NCI-H1092 treated with DMSO at 0.1 percent for 48 hours (cell line): ENCODE measurements around the gene SMURF1.

Experiments used
- DNase-seq: peaks from one replicate; lab custom pipeline; 2025; lab: John Stamatoyannopoulos, UW

Gene SMURF1

DNA sequence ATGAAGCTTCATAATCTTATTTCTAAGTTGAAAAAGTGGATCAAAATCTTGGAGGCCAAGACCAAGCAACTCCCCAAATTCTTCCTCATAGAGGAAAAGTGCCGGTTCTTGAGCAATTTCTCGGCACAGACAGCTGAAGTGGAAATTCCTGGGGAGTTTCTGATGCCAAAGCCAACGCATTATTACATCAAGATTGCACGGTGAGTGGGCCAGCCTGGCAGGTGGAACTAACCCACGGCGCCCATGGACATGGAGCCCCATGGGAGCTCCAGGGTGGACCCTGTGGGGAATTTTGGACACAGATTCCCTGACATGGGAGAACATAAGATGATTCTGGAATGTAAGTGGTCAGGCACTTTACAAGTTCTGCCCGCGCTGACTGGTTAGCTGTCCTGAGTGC is 139.7 kb downstream of the SMURF1 start:
- DNase-seq = no peak

- no peak for DNase-seq
Measured at GRCh38 chr7:99003419-99003818, 140.5 kb downstream of the SMURF1 start.

DNA sequence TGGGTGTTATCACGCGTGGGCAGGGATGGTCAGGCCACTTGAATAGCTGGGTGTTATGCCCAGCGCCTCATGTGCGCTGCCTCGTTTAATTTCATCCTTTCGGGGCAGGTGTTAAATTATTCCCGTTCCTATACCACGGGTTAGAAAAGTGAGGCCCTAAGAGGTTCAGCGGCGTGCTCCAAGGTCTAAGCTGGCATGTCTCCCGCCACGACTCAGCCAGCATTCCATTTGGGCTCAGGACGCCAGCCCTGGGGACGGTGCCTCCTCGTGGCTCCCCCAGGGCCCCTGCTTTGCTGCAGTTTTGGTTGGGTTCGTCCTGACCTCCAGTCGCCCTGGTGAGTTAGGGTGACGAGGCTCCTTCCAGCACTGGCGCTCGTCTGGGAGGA is 141.1 kb downstream of the SMURF1 start:
- DNase-seq = no peak

DNA sequence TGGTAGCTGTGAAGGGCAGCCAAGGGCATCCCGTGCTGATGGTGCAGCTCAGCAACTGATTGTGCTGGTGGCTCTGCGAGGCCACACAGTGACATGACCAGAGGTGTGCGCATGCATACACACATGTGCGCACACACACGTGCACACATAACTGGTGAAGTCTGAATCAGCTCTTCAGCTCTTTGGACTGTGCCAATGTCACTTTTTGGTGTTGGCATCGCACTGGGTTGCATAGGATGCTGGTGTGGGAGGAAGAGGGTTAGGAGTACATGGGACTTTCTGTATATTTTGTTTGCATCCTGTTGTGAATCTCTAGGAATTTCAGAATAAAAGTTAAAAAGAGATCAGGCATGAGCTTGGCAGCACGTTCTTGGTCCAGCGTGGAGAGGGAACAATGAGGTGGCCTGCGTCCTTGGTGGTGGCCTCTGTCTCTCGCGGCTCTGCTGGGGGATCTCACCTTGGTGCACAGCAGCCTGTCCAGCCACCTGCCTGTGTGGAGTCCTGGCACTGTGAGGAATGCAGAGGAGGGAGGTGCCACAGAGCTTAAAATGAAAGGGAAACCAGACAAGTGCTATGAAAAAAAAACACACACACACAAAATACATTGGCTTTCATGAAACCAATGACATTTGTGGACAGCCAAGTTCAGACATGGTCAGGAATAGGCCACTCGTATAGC is 141.6 kb downstream of the SMURF1 start:
- no peak for DNase-seq

DNA sequence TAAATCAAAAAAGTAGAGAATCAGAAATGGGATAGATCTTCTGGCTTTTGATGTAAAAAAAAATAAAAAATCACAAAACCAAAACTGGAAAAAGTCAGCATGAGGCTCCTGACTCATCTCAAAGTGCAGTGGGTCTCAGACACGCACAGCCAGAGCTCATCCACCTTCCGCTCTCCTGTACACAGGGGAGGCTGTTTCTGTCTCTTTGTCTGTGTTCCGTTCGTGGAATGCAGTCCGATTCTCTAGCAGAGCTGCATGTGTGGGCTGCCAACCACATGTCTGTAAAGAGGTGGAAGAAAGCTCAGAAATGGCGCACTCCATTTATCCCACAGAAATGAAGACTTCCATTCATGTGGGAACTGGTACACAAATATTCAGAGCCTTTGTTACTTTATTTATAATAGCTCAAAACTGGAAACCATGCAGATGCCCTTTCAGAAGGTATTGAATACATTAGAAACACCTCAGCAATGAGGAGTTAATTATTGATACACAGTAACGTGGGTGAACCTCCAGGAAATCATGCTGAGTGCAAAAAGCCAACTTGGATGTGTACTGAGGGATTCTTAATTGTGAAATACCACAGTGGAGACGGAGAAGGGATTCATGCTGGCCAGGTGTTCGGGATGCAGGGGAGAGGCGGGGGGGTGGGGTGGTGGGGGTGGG is 142.3 kb downstream of the SMURF1 start:
- no peak for DNase-seq

DNA sequence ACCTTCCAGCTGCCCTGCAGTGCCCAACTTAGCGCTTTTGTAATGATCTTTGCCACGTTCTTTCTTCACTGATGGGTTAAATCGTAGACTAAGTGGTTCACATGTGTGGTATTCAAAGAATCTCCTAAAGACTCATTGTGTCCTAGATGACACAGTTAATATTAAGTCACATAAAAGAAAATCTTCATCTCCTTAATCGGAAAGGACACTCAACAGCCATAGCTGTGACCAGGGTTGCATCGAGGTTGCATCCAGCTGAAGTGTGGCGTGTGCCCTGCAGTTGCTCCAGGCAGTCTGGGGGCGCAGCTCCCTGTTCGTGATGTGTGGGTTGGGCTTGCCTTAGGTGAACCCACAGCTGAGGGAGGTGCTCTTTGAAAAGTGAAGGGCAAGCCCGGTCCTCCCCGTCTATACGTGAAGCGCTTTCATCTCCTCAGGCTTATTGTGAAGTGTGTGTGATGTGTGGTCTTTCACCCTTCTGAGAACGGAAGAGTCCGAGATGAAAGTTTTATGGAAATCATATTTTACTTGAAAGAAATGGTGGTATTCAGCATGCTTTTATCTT is 142.9 kb downstream of the SMURF1 start:
- no peak for DNase-seq

DNA sequence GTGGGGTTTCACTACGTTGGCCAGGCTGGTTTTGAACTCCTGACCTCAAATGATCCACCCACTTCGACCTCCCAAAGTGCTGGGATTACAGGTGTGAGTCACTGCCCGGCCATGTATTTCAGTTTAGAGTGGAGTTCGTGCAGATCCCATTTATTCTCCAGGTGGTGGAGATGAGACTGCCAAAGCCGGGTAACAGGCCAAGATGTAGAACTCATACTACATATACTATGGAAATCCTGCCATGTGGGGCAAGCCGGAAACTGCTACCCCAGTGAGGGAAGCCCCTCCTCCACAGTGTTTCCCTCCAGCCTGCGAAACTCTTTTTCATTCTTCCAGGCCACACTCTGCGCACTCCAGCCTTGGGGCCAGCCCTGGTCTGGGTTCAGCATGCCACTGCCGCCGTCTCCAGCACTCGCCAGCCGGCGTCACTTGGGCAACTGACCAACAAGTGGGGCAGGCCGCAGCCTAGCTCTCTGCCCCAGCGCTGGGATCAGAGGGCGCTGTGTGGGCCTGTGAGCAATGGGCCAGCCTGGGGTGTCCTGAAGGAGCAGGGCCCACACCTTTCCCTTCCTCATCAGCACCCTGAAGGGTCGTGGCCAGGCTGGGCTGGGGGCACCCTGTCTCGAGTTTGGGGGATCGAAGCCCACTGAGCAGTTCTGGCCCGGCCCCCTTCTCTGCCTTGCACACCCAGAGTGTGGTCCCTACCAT is 143.6 kb downstream of the SMURF1 start:
- DNase-seq = no peak

DNA sequence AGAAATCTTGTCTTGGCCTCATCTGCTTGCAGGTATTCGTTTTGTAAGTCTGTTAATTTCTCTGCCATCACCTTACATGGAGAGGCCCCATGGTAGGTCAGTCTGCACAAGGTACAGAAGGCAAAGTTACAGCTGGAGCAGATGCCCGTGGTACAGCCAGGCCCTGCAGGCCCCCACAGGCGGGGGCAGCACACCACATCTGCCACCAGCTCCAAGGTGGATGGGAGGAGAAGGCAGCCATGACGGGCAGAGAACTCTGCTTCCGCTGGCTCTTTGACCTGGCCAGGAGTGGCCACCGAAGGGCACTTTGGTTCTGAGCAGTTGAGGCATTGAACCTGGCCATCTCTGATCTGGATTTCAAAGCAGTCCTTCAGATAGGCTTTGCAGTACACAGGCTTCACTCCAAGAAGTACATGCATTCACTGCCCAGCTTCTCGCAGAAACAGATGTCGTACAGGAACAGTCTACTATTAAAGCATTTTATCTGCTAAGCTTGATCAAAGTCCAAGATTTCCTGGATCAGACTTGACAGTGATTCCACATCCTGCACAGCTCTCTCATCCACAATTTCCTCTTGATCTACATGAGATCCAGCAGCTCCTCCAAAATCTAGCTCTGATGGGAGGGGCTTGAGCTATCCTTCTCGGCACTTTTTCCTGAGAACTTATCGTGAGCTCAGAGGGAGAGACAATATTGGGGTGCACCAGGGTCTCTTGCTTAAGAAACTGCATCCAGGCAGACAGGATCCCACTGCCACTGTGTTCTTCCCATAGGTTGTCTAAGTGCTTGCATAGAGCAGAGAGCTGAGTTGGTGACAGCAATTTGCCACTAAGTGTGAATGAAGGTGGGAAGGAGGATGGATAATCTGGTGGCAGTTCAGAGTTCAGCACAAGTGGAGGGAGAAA is 144.8 kb downstream of the SMURF1 start:
- DNase-seq = no peak

DNA sequence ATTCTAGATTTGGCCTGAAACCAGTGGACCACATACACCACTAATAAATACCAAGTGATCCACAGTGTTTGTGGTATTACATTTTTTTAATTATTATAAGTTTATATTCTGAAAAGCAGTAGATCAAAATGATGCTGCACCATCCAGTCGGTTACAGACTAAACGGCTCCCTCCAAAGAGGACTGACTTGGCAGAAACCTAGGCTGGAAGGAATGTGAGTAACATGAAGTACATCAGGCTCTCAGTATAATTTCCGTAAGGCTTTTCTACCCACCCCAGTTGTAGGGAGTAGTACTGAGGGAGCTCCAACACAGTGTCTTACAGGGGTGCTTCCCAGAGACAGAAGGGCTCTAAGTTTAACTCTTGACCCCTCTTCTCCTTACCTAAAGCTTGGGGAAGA is 146.1 kb downstream of the SMURF1 start:
- no peak for DNase-seq

- DNase-seq = no peak
Measured at GRCh38 chr7:98996150-98996552, 147.8 kb downstream of the SMURF1 start.

GRCh38 chr7:98995523-98996149 is 148.3 kb downstream of the SMURF1 start:
- DNase-seq = no peak

- DNase-seq = no peak
Measured at GRCh38 chr7:98995111-98995510, 148.8 kb downstream of the SMURF1 start.

DNA sequence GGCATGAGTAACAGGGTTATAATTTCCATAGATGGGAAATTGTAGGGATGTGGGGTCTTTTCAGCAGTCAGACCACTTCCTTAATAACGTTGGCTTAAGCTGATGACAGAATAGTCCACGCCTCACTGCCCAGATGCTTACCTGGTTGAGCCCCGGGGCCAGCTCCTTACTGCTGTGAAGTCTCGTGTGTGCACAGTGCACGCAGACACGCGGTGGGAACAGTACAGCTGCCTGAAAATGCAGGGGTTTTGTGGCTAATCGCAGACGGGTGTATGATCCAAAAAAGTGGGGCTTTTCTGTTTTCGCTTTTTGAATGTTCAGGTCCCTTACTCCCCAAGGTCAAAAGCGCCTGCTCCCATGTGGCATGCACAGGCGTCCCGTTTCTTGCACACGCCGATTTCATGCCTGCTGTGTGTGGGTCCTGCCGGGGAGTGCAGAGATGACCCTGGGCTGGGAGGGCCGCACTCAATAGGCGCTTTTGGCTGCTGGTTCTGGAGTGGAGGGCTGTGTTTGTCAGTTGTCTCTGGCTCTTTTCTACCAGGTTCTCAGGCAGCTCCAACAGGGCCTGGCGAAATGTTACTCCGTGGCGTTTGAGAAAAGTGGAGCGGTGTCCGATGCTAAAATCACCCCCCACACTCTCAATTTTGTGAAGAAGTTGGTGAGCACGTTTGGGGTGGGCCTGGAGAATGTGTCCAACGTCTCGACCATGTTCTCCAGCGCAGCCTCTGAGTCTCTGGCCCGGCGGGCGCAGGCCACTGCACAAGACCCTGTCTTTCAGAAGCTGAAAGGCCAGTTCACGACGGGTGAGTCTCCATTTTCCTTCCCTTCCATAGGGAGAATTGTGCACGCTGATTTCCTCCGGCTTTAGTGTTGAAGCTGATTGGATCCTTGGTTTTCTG is 149.6 kb downstream of the SMURF1 start:
- no peak for DNase-seq

DNA sequence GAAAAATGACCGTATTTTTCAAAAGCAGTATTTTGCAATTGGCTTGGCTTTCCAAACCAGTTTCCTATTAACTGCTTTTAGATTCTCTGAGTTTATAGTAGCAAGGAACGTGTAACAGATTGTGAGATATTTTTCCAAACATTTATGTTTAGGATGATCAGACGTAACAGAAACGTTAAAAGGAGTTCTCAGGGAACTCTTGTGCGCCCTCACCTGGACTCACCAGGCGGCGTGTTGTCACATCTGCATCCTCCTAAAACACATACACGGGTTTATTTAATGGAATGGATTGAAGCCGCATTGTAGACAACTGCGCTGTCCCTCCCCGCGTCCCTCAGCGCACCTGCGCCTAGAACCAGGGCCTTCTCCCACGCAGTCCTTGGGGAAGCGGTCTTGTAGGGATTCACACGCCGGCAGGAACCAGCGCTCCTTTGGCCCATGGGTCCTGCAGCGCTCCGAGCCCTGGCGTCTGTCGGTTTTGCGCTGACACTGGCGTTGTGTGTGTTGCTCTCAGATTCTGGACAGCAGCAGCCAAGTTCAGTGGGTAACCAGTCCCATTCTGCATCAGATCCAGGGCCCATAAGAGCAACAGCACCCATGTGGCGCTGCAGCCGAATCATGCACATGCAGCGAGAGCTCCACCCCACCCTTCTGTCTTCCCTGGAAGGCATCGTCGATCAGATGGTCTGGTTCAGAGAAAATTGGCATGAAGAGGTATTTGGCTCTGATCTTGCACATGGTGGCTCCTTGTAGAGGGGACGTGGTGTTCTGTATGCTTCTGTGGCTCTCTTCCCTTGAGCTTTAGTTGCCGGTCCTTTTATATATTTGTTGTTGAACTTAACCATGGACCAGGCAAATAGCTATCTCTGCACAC is 150.6 kb downstream of the SMURF1 start:
- DNase-seq = no peak

DNA sequence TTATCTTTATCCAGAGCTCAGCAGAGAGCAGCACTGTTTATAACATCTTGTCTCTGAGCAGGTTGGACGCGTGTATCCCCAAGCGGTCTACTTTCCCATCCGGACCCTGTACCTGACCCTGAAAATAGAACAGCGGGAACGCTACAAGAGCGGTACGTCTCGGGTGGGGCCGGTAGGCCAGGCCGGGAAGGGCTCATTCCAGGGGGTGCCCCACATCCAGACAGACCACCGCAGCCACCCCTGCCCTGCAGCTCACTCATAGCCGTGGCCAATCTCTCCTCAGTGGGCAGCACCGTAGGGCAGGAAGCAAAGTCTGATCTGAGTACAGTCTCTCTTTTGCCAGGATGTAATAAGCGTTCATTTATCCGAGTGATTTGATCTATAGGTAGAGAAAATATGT is 151.8 kb downstream of the SMURF1 start:
- DNase-seq = no peak

DNA sequence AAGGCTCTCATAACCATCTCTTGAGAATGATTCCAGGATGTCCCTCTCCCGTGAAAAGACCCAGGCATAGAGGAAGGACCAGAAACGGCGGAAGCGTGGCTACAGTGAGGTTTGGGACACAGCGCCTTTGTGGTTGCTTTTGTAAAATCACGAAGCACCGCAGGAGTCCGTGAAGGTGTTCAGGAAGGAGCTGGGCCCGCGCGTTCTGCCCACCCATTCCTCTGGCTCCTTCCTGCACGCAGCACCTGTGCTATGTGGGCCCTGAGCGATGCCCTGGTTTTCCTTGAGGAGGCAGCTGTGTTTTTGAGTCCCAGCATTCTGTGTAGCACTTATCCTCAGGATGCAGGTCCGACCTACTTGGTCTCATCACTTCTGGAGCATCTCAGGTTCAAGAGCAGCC is 152.8 kb downstream of the SMURF1 start:
- DNase-seq = no peak

DNA sequence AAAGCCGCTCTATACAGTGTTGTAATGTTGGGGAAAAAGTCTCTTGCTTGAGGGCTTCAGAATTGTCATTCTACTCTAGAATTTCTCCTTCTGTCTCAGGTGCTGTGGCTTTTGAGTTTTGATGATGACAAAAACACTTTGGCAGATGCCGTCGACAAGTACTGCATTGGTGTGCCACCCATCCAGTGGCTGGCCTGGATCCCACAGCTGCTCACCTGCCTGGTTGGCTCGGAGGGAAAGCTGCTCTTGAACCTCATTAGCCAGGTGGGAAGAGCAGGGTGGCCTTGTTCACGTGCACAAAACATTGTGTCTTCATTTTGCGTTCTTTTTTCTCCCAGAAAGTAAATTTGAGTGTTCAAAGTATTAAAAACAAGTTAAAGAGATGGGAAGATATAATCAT is 153.6 kb downstream of the SMURF1 start:
- no peak for DNase-seq

GRCh38 chr7:98988641-98989040 is 155.3 kb downstream of the SMURF1 start:
- DNase-seq = no peak

DNA sequence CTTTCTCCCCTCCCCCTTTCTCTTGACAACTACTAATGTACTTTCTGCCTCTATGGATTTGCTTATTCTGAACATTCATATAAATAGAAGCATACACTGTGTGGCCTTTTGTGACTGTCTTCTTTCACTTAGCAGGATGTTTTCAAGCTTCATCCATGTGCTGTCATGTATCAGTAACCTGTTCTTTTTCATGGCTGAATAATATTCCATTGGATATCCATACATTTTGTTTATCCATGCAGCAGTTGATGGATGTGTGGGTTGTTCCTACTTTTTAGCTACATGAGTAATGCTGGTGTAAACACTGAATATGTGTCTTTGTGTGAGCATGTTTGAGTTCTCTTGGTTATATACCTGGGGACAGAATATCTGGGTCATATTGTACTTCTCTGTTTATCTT is 158.0 kb downstream of the SMURF1 start:
- no peak for DNase-seq

GRCh38 chr7:98985406-98985805 is 158.5 kb downstream of the SMURF1 start:
- no peak for DNase-seq
